Measurements from ENCODE around the gene TMEM217. TPM values are rescaled to one million over a fixed set of nuclear protein-coding genes. Genes with fewer than 3 reads are reported as not detected.

The TMEM217 gene
- polyA plus RNA-seq, 4 donors = 0.92 to 1.6 (median 1.3) TPM

DNA sequence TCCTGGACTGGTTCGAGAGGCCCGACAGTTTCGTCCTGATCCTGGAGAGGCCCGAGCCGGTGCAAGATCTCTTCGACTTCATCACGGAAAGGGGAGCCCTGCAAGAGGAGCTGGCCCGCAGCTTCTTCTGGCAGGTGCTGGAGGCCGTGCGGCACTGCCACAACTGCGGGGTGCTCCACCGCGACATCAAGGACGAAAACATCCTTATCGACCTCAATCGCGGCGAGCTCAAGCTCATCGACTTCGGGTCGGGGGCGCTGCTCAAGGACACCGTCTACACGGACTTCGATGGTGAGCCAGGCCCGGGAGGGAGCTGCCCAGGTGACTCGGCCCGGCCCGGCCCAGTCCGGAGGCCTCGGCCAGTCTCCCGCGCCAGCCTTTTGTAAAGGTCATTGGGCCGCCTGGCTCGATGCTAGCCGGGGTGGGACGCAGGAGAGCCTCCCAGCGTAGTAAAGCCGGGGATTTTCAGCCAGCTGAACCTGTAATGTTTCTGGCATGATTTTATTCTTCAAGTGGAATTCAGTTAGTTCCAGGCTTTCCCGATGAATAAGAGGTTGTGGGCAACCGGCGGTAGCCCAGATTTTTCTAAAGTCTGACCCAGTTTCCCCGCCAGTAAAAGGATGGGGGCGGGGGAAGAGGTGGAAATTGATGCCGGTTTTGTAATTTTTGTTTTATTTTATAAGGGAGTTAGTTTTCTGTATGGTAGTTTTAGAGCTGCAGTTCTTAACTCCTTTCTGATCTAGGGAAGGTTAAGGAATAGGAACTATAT lies 86.6 kb downstream of the TMEM217 start:
- no peak for DNase-seq (ENCODE audit: low read depth in 4 of 4, low spot score in 2 of 4)

DNA sequence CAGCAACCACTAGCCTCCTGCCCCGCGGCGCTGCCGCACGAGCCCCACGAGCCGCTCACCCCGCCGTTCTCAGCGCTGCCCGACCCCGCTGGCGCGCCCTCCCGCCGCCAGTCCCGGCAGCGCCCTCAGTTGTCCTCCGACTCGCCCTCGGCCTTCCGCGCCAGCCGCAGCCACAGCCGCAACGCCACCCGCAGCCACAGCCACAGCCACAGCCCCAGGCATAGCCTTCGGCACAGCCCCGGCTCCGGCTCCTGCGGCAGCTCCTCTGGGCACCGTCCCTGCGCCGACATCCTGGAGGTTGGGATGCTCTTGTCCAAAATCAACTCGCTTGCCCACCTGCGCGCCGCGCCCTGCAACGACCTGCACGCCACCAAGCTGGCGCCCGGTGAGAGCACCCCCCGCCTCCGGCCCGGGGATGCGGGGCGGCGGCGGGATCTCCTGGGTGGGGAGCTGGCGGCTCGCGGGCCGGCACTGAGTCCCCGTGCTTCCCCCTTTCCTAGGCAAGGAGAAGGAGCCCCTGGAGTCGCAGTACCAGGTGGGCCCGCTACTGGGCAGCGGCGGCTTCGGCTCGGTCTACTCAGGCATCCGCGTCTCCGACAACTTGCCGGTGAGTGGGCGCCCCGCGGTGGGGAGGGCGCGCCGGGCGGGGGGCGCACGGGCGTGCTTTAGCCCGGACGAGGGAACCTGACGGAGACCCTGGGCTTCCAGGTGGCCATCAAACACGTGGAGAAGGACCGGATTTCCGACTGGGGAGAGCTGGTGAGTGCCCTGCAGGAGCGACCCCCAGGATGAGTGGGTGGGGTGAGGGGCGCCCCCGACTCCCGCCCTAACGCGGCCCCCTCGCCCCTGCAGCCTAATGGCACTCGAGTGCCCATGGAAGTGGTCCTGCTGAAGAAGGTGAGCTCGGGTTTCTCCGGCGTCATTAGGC lies 87.4 kb downstream of the TMEM217 start:
- peak in 1 of 4 donors; percentile 41 for DNase-seq (ENCODE audit: low read depth in 4 of 4, low spot score in 2 of 4)

DNA sequence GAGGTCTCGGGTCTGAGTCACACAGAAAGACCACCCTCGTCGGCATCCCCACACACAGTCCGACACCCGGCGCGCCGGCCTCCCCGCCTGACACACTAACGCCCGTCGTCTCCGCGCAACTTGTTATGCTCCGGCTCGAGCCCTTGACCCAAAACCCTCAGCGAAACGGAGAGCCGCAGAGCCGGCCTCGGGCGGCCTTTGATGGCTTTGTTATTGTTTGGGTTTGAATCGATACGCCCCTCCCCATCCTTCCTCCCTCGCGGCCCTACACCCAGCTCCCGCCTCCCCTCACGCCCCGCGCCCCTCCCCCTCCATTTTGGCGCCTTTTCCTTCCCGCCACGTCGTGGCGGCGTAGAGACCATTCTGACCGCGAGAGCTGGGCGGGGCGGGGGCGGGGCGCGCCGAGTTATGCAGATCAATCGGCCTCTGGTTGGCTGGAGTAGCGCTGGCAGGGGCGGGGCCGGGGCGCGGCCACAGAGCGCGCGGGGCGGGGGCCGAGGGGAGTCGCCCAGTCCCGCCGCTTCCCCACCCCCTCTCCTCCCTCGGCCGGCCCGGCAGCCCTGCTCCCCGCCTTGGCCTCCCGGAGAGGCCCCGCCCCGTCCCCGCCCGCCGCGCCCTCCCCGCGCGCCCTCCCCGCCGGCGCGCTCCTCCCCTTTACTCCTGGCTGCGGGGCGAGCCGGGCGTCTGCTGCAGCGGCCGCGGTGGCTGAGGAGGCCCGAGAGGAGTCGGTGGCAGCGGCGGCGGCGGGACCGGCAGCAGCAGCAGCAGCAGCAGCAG lies 88.3 kb downstream of the TMEM217 start, which contains the start of gene PIM1:
PIM1 (plus strand) TSS at position 657 of the 777 bp plus-strand sequence. CDS start 424 bp downstream, outside the sequence.
- peak; percentile 78 to 95 (median 94) for DNase-seq (ENCODE audit: low read depth in 4 of 4, low spot score in 2 of 4)

DNA sequence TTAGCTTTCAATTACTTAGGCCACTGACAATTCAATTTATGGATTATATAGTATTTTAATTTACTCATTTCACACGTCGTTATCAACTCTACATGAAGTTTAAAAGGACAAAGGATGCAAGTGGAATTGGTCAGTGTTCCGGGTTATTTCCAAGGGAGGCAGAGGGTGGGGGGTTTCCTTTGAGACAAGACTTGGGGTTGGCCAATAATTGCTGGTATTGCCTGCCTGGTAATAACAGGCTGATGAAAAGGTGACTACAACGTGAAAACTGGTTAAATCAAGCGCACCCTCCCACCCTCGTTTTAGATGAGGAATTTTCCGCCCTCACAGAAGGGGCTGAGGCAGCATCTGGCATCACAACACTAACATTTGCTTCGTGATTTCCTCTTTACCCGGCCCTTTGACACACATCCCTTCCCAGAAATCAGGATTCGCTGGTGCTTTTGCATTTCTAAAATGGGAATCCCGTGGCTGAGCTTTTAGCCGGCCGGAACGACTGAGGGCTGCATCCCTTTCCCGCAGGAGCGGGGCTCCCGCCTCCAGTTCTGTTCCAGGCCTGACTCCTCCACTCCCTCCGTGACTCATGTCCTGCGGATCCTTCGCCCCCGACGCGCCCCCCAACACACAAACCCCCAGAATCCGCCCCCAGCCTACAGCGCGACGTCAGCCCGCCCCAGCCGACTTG lies 89.0 kb downstream of the TMEM217 start:
- peak in 2 of 4 donors; percentile 46 to 64 for DNase-seq (ENCODE audit: low read depth in 4 of 4, low spot score in 2 of 4)

DNA sequence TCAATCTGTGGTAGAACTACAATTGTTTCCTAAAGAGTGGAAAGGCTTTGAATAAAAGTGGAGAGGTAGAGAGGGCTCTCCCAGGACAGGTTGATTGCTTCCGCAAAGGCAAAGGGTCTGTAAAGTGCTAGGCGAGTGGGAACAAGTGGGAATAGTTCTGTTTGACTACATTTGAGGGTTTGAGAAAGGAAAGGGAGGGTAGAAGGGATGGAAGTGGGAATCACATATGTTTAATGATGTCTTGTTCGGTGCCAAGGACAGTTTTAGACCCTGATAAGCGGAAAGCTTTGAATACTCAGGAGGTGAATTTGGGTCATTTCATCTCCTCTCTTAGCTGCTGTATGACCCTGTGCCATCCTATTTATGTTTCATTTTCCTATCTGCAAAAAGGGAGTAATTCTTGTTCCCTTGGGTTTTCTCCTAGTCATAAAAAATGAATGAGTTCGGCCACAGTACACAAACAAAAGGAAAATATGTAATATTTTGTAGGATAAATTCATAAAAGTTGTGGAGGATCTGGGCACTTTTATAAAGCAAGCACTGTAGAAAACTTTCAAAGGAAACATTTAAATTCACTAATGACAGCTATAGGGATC lies 89.7 kb downstream of the TMEM217 start:
- DNase-seq (ENCODE audit: low read depth in 4 of 4, low spot score in 2 of 4) = no peak

DNA sequence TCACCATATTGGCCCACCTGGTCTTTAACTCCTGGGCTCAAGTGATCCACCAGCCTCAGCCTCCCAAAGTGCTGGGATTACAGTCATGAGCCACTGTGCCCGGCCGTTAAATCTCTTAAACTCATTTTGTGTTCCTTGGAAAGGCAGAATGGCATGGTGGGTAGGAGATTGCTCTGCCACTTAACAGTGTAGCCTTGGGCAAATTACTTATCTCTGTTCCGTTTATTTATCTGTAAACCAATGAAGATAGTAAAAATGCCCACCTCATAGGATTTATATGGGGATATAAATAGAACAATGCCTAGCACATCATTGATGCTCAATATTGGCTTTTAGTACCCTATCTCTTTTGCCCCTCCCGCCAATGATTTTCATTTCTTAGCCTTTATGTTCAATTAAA lies 95.2 kb downstream of the TMEM217 start:
- DNase-seq (ENCODE audit: low read depth in 4 of 4, low spot score in 2 of 4) = no peak

Other genes with a start within 250 kb of the TMEM217 start
- 10 to 100 TPM; 22.1 to 26.6 (median 24.7) TPM for gene PIM1, start 88.0 kb downstream of the TMEM217 start, polyA plus RNA-seq (ENCODE audit: insufficient read length in 4 of 4)
- 10 to 100 TPM; 13.5 to 16.5 (median 14.5) TPM for gene TBC1D22B, start 372 bp downstream of the TMEM217 start, polyA plus RNA-seq (ENCODE audit: insufficient read length in 4 of 4)
- 10 to 100 TPM; 24.0 to 34.2 (median 27.9) TPM for gene RNF8, start 95.8 kb upstream of the TMEM217 start, polyA plus RNA-seq (ENCODE audit: insufficient read length in 4 of 4)
- 10 to 100 TPM; 43.4 to 51.7 (median 46.9) TPM for gene CMTR1, start 175.1 kb upstream of the TMEM217 start, polyA plus RNA-seq (ENCODE audit: insufficient read length in 4 of 4)
- gene CCDC167, start 241.7 kb upstream of the TMEM217 start, polyA plus RNA-seq (ENCODE audit: insufficient read length in 4 of 4) = 10 to 100 TPM; 26.6 to 33.6 (median 28.3) TPM